ENCODE measurements around the gene SIK3.

SIK3 gene

DNA sequence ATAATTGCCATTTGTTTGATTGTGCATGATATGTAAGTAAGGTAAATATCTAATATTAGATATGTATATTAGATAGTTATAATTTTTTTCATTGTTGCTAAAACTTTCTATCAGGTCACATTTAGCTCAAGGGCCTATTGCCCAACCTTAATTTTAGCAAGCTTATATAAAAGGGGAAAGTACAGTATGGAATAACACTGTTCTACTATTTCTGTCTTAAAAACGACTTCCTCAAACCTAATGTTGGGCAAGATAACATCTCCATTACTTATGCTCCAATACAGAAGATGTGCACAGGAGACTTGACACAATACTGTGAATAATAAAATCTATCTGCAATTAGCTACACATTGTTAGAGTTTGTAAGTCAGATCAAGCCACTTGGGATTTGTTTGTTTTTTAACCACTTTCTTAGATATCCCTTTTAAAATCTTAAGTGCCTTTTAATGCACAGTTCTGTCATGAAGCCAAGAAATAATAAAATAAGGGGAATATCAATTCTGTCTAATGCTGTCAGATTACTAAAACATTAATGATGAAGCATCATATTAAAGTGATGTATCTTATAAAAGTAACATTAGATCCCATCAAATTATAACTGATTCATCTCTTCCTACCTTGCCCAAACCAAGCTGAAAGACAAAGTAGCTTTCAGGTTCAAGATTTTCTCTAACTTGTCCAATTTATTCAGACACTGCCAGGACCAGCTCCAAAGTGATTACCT lies 98.1 kb downstream of the SIK3 start:
- Mint-ChIP-seq H3K4me1 (ENCODE audit: low read depth) (peaks cover 65% of the 10 kb centered on the region), H3K4me3 (no peak overlapping the region), H3K9me3 (no peaks in the 10 kb centered on the region), H3K27me3 (no peaks in the 10 kb centered on the region), H3K27ac (no peak overlapping the region), H3K36me3 (ENCODE audit: low read depth) (peaks cover 34% of the 10 kb centered on the region)
- DNase-seq, result no peak

- Mint-ChIP-seq H3K4me3 (no peak overlapping the region), H3K9me3 (no peaks in the 10 kb centered on the region), H3K27me3 (no peaks in the 10 kb centered on the region), H3K4me1 (ENCODE audit: low read depth) (peaks cover 63% of the 10 kb centered on the region), H3K36me3 (ENCODE audit: low read depth) (peaks cover 18% of the 10 kb centered on the region), H3K27ac (no peak overlapping the region)
- no peak for DNase-seq
Observed at GRCh38 chr11:116997071-116997470, 101.2 kb downstream of the SIK3 start.

GRCh38 chr11:116994195-116994594 lies 104.0 kb downstream of the SIK3 start:
- Mint-ChIP-seq H3K9me3 (no peaks in the 10 kb centered on the region), H3K4me3 (no peak overlapping the region), H3K36me3 (ENCODE audit: low read depth) (peaks cover 11% of the 10 kb centered on the region), H3K27ac (peak overlapping the region; percentile 32), H3K27me3 (no peaks in the 10 kb centered on the region), H3K4me1 (ENCODE audit: low read depth) (peaks cover 62% of the 10 kb centered on the region)
- DNase-seq, result no peak

DNA sequence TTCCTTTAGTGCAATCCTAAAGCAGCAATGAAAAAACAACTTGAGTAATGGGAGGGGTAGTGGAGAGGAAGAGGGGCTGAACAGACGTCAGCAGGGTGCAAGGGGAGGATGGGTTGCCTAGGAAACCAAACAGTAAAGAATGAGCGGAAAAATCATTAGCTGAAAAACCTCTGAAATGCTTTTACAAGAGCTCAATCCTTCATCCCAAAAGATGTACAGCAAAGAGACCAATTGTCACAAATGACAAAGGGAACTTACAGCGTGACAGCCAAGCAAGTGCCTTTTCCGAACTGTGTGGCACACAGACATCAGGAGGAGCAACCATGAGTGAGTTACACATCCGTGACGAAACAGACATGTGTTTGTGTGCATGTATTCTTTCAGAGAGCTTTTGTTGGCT lies 104.6 kb downstream of the SIK3 start:
- DNase-seq, result no peak
- Mint-ChIP-seq H3K4me3 (no peak overlapping the region), H3K9me3 (no peaks in the 10 kb centered on the region), H3K27ac (peak overlapping the region; percentile 69), H3K36me3 (ENCODE audit: low read depth) (peaks cover 14% of the 10 kb centered on the region), H3K27me3 (no peaks in the 10 kb centered on the region), H3K4me1 (ENCODE audit: low read depth) (peaks cover 65% of the 10 kb centered on the region)

DNA sequence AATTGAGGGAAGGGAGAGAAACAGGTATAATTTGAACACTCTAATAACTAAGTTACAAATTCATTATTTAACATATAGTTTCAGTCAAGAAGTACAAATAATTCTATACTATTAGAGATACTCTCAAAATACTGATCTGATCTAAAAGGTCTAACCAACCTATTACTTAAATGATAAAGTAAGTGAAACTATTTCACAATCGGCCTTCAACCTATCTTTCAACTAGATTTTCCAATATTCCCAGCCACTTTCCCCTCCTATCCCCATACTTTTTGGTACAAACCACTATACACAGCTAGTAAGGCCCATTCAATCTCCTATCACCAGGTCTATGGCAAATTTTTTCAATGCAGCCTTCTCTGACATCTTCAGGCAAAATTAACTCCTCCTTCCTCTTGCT lies 106.7 kb downstream of the SIK3 start:
- peaks cover 18% of the 10 kb centered on the region for H3K36me3 Mint-ChIP-seq (ENCODE audit: low read depth)
- peaks cover 72% of the 10 kb centered on the region for H3K4me1 Mint-ChIP-seq (ENCODE audit: low read depth)
- H3K27ac Mint-ChIP-seq, result no peak overlapping the region
- no peaks in the 10 kb centered on the region for H3K9me3 Mint-ChIP-seq
- no peak overlapping the region for H3K4me3 Mint-ChIP-seq
- H3K27me3 Mint-ChIP-seq, result no peaks in the 10 kb centered on the region
- no peak for DNase-seq

GRCh38 chr11:116990811-116991210 lies 107.4 kb downstream of the SIK3 start:
- no peaks in the 10 kb centered on the region for H3K9me3 Mint-ChIP-seq
- H3K27ac Mint-ChIP-seq, result no peak overlapping the region
- no peaks in the 10 kb centered on the region for H3K27me3 Mint-ChIP-seq
- peaks cover 79% of the 10 kb centered on the region for H3K4me1 Mint-ChIP-seq (ENCODE audit: low read depth)
- no peak for DNase-seq
- H3K4me3 Mint-ChIP-seq, result no peak overlapping the region
- H3K36me3 Mint-ChIP-seq (ENCODE audit: low read depth), result peaks cover 18% of the 10 kb centered on the region

- no peak overlapping the region for H3K4me3 Mint-ChIP-seq
- no peak for DNase-seq
- no peak overlapping the region for H3K27ac Mint-ChIP-seq
- peaks cover 18% of the 10 kb centered on the region for H3K36me3 Mint-ChIP-seq (ENCODE audit: low read depth)
- H3K4me1 Mint-ChIP-seq (ENCODE audit: low read depth), result peaks cover 81% of the 10 kb centered on the region
- H3K27me3 Mint-ChIP-seq, result no peaks in the 10 kb centered on the region
- no peaks in the 10 kb centered on the region for H3K9me3 Mint-ChIP-seq
Observed at GRCh38 chr11:116990061-116990473, 108.2 kb downstream of the SIK3 start.

GRCh38 chr11:116989184-116989583 lies 109.0 kb downstream of the SIK3 start:
- Mint-ChIP-seq H3K27me3 (no peaks in the 10 kb centered on the region), H3K27ac (no peak overlapping the region), H3K36me3 (ENCODE audit: low read depth) (peaks cover 21% of the 10 kb centered on the region), H3K4me1 (ENCODE audit: low read depth) (peaks cover 83% of the 10 kb centered on the region), H3K4me3 (no peak overlapping the region), H3K9me3 (no peaks in the 10 kb centered on the region)
- DNase-seq, result no peak

GRCh38 chr11:116986521-116987105 lies 111.6 kb downstream of the SIK3 start:
- H3K27ac Mint-ChIP-seq, result peak overlapping the region; percentile 95
- no peaks in the 10 kb centered on the region for H3K27me3 Mint-ChIP-seq
- H3K9me3 Mint-ChIP-seq, result no peaks in the 10 kb centered on the region
- peaks cover 24% of the 10 kb centered on the region for H3K36me3 Mint-ChIP-seq (ENCODE audit: low read depth)
- H3K4me1 Mint-ChIP-seq (ENCODE audit: low read depth), result peaks cover 74% of the 10 kb centered on the region
- no peak for DNase-seq
- peak overlapping the region; percentile 32 for H3K4me3 Mint-ChIP-seq

DNA sequence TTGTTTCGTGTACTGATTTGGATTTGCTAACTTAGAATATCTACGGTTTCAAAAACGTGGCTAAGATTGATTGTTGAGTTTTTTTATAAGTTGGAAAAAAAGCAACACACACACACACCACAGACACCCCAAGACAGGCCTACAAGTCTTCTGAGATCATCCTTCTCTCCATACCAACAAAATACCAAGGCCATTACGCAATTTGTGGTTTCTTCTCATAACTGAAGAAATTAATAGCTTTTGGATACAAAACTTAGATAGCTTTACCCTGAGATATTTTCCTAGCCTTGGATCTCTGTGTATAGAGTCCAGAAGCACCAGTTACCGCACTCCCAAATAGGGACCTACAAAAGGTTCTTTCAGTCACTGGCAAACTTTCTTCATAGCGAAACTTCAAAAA lies 113.6 kb downstream of the SIK3 start:
- H3K27ac Mint-ChIP-seq, result peak overlapping the region; percentile 76
- no peak for DNase-seq
- H3K4me1 Mint-ChIP-seq (ENCODE audit: low read depth), result peaks cover 81% of the 10 kb centered on the region
- H3K4me3 Mint-ChIP-seq, result no peak overlapping the region
- no peaks in the 10 kb centered on the region for H3K27me3 Mint-ChIP-seq
- H3K9me3 Mint-ChIP-seq, result no peaks in the 10 kb centered on the region
- H3K36me3 Mint-ChIP-seq (ENCODE audit: low read depth), result peaks cover 24% of the 10 kb centered on the region

- no peak for DNase-seq
- H3K9me3 Mint-ChIP-seq, result no peaks in the 10 kb centered on the region
- H3K4me3 Mint-ChIP-seq, result no peak overlapping the region
- peak overlapping the region; percentile 76 for H3K27ac Mint-ChIP-seq
- peaks cover 80% of the 10 kb centered on the region for H3K4me1 Mint-ChIP-seq (ENCODE audit: low read depth)
- peaks cover 24% of the 10 kb centered on the region for H3K36me3 Mint-ChIP-seq (ENCODE audit: low read depth)
- H3K27me3 Mint-ChIP-seq, result no peaks in the 10 kb centered on the region
Observed at GRCh38 chr11:116984186-116984585, 114.0 kb downstream of the SIK3 start.

DNA sequence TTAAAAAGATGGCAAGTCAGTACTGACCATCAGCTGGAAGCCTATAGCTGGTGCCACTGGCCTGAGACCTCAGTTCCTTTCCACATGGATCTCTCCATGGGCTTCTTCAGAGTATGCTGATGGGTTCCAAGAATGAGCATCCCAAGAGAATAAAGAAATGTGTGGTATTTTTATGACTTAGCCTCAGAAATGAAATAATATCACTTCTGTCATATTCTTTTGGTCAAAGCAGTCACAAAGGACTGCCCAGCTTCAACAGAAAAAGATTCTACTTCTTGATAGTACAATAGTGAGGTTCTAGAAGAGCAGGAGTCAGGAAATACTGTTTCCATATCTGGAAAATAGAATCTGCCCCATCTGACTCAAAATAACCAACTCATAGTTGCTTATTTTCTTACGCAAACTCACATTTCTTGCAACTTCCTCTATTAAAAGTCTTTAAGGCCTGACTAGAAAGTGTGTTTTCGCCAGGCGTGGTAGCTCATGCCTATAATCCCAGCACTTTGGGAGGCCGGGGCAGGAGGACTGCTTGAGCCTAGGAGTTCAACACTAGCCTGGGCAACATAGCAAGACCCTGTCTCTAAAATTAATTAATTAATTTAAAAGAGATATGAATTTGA lies 116.9 kb downstream of the SIK3 start:
- Mint-ChIP-seq H3K27me3 (no peaks in the 10 kb centered on the region), H3K4me3 (no peak overlapping the region), H3K36me3 (ENCODE audit: low read depth) (peaks cover 22% of the 10 kb centered on the region), H3K9me3 (no peaks in the 10 kb centered on the region), H3K4me1 (ENCODE audit: low read depth) (peaks cover 66% of the 10 kb centered on the region), H3K27ac (peak overlapping the region; percentile 83)
- DNase-seq, result no peak

- Mint-ChIP-seq H3K4me3 (peak overlapping the region; percentile 28), H3K9me3 (no peaks in the 10 kb centered on the region), H3K27ac (peak overlapping the region; percentile 83), H3K4me1 (ENCODE audit: low read depth) (peaks cover 55% of the 10 kb centered on the region), H3K27me3 (no peaks in the 10 kb centered on the region), H3K36me3 (ENCODE audit: low read depth) (peaks cover 30% of the 10 kb centered on the region)
- no peak for DNase-seq
Observed at GRCh38 chr11:116980136-116980793, 118.0 kb downstream of the SIK3 start.

- Mint-ChIP-seq H3K4me3 (no peak overlapping the region), H3K27ac (no peak overlapping the region), H3K9me3 (no peaks in the 10 kb centered on the region), H3K36me3 (ENCODE audit: low read depth) (peaks cover 27% of the 10 kb centered on the region), H3K4me1 (ENCODE audit: low read depth) (peaks cover 55% of the 10 kb centered on the region), H3K27me3 (no peaks in the 10 kb centered on the region)
- DNase-seq, result no peak
Observed at GRCh38 chr11:116976941-116977570, 121.2 kb downstream of the SIK3 start.
